Right lobe of liver (tissue), 4 donors: ENCODE measurements around the gene SRD5A1.

Experiments used
- POLR2A ChIP-seq: fragments of 450-650 bp; IDR thresholded peaks from one replicate; pipeline ENCODE4 v1.6.1; 2017; ENCODE audit warnings: antibody characterized with exemption, mild to moderate bottlenecking
- TF ChIP-seq, protein P1 (sequence below), 4 donors: fragments of 200-600 bp in 3 of 4; fragments of 450-650 bp in 1 of 4; IDR thresholded peaks; one replicate each; pipeline versions ENCODE4 v1.5.1 to v1.8.0; 2016 to 2022; ENCODE audit warnings: antibody characterized with exemption in 4 of 4, mild to moderate bottlenecking in 2 of 4
- donor health status: DM: no; HTN: no; CAD: no.
- donor health status: DM: no; HTN: no; CAD: no.
- donor health status: DM: no; HTN: yes; CAD: no.

DNA sequence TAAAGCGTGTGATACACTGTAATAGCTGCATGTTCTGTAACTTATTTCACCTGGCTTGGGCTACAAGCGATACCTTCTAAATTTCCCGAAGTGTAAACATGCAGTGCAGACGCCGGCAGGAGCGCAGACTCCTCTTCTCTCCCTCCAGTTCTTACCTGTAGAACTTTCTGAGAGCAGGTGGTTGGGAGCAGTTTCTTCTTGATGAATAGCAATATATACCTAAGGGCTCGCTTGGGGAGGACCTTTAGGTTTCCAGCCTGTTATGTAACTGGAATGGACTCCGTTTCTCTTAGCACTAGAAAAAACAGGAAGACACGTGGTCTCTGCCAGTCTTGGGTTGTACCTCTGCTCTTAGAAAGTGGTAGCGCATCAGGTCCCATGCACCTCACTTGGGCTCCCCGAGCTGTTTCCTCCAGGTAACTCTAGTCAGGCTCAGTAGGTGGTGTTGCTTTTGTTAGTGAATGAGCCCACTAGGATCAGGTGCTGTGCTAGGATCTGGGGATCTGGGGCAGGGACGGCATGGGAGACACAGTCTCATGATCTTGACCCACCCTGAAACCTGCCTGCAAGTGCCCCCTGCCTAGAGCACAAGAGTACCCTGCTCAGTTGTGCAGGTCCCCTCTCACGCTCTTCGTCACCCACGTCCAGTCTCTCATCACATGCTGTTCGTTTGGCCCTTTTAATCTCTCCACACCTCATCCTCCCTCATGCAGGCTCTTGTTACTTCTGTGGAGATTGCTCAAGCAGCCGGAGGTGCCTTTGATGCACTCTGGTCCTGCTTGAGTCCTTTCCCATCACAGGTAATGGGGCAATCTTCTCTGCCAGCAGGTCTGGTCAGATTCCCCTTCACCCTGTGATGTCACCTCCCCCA, 82.8 kb downstream of the SRD5A1 start:
- TF ChIP-seq, protein P1, sequence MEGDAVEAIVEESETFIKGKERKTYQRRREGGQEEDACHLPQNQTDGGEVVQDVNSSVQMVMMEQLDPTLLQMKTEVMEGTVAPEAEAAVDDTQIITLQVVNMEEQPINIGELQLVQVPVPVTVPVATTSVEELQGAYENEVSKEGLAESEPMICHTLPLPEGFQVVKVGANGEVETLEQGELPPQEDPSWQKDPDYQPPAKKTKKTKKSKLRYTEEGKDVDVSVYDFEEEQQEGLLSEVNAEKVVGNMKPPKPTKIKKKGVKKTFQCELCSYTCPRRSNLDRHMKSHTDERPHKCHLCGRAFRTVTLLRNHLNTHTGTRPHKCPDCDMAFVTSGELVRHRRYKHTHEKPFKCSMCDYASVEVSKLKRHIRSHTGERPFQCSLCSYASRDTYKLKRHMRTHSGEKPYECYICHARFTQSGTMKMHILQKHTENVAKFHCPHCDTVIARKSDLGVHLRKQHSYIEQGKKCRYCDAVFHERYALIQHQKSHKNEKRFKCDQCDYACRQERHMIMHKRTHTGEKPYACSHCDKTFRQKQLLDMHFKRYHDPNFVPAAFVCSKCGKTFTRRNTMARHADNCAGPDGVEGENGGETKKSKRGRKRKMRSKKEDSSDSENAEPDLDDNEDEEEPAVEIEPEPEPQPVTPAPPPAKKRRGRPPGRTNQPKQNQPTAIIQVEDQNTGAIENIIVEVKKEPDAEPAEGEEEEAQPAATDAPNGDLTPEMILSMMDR (IDR thresholded peaks at IDR 0.05) = no peak
- no peak for TF ChIP-seq POLR2A
